Upper lobe of right lung (tissue), 1 donor: ENCODE results near the gene ARHGEF37. TPM values are rescaled to one million over a fixed set of nuclear protein-coding genes. Genes with fewer than 3 reads are reported as not detected.
A peak's percentile ranks its signal among the peaks of the same experiment; 100 is the strongest.

Experiments
- ATAC-seq: fragments of 200-7000 bp; cut with Tn5 transposase; one replicate; pipeline ENCODE4 v1.9.1; 2020; ENCODE audit warnings: mild to moderate bottlenecking, moderate library complexity
- DNase-seq: peaks from one replicate; pipeline ENCODE4 v3.0.0-alpha.2; 2020
- H3K27ac ChIP-seq: fragments of 200-600 bp; one replicate; pipeline ENCODE4 v1.8.0; 2022
- H3K27me3 ChIP-seq: fragments of 200-600 bp; one replicate; pipeline ENCODE4 v1.8.0; 2022; ENCODE audit warnings: mild to moderate bottlenecking
- H3K36me3 ChIP-seq: fragments of 200-600 bp; one replicate; pipeline ENCODE4 v1.8.0; 2022
- H3K4me1 ChIP-seq: fragments of 200-600 bp; one replicate; pipeline ENCODE4 v1.8.0; 2022
- H3K4me3 ChIP-seq: fragments of 200-600 bp; one replicate; pipeline ENCODE4 v1.8.0; 2022; ENCODE audit warnings: mild to moderate bottlenecking
- H3K9me3 ChIP-seq: fragments of 200-600 bp; one replicate; pipeline ENCODE4 v1.8.0; 2022
- intact Hi-C: fragments of 100-400 bp; cut with DNase I; formaldehyde crosslinking; loops from one replicate; pipeline ENCODE4 v1.11.0; 2022
- total RNA-seq: library from RNA; stranded (reverse); fragmentation: NEBNext Ultra II Directional; extraction: Animal tissue kit (Norgen Biotek cat#: 25700); gene quantifications from one replicate; pipeline ENCODE4 v1.2.1, GENCODE V29; 2021
- TF ChIP-seq, protein P1 (sequence below): fragments of 200-600 bp; IDR thresholded peaks from one replicate; pipeline ENCODE4 v1.8.0; 2022; ENCODE audit warnings: antibody characterized with exemption
- donor health status: DM: no; HTN: yes; CAD: no; lungs with severe emphysema.

ARHGEF37 gene
- total RNA-seq, 1 donor from 2014 or later, result 13.3 TPM

DNA sequence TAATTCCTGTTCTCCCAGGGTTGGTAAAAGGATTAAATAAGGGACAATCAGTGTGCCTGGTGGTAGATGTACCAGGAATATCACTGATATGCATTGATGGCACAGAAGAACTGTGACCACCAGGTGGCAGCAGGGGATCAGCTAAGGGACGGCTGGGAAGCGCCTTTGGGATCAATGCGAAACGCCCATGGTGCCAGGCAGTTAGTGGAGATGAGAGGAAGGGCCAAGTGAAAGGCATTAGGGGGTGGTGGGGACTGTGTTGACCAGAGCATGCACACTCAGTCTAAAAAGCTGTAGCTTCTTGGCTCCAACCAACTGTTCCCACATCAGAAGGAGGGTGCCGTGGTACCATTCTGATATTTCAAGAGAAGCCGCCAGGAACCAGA, 55.6 kb downstream of the ARHGEF37 start:
- DNase-seq (no peak), ATAC-seq (peak; percentile 83)
- no peak overlapping the region for H3K27ac ChIP-seq
- H3K4me3 ChIP-seq, result no peak overlapping the region
- TF ChIP-seq, protein P1, sequence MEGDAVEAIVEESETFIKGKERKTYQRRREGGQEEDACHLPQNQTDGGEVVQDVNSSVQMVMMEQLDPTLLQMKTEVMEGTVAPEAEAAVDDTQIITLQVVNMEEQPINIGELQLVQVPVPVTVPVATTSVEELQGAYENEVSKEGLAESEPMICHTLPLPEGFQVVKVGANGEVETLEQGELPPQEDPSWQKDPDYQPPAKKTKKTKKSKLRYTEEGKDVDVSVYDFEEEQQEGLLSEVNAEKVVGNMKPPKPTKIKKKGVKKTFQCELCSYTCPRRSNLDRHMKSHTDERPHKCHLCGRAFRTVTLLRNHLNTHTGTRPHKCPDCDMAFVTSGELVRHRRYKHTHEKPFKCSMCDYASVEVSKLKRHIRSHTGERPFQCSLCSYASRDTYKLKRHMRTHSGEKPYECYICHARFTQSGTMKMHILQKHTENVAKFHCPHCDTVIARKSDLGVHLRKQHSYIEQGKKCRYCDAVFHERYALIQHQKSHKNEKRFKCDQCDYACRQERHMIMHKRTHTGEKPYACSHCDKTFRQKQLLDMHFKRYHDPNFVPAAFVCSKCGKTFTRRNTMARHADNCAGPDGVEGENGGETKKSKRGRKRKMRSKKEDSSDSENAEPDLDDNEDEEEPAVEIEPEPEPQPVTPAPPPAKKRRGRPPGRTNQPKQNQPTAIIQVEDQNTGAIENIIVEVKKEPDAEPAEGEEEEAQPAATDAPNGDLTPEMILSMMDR, result peak; percentile 80
- no peaks in the 10 kb centered on the region for H3K36me3 ChIP-seq
- no peaks in the 10 kb centered on the region for H3K27me3 ChIP-seq
- intact Hi-C loops, result loop anchor here (10.0 kb wide), 1 partner anchor 328 kb away; the partner anchor contains the start of gene SLC26A2
- H3K4me1 ChIP-seq, result peaks cover 7% of the 10 kb centered on the region
- H3K9me3 ChIP-seq, result no peaks in the 10 kb centered on the region

DNA sequence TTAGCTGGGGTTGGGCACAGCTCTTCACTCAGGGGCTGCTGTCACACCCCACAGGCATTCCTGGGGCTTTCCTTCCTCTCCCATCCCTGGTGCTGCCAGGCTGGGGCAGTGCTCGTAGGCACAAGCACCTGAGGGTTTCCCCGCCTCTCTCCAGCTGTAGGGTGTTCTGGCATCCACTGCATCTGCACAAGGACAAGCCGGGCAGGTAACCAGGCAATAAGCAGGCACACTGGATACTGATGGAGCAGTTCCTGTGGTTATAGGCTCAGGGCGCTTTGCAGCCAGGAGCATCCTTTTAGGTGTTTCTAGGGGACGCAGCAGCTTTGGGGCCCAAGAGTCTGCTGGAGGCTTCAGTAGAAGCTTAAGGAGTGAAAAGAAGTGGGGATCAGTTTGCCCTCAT, 56.8 kb downstream of the ARHGEF37 start:
- Histone ChIP-seq H3K9me3 (no peaks in the 10 kb centered on the region), H3K4me3 (no peak overlapping the region), H3K4me1 (no peaks in the 10 kb centered on the region), H3K36me3 (no peaks in the 10 kb centered on the region), H3K27me3 (no peaks in the 10 kb centered on the region), H3K27ac (no peak overlapping the region)
- intact Hi-C loops, result loop anchor here (2.0 to 10.0 kb wide), 2 partner anchors 191 to 327 kb away; partner anchors contain the start of gene SLC26A2
- no peak for ATAC-seq
- TF ChIP-seq, protein P1, result no peak
- no peak for DNase-seq

DNA sequence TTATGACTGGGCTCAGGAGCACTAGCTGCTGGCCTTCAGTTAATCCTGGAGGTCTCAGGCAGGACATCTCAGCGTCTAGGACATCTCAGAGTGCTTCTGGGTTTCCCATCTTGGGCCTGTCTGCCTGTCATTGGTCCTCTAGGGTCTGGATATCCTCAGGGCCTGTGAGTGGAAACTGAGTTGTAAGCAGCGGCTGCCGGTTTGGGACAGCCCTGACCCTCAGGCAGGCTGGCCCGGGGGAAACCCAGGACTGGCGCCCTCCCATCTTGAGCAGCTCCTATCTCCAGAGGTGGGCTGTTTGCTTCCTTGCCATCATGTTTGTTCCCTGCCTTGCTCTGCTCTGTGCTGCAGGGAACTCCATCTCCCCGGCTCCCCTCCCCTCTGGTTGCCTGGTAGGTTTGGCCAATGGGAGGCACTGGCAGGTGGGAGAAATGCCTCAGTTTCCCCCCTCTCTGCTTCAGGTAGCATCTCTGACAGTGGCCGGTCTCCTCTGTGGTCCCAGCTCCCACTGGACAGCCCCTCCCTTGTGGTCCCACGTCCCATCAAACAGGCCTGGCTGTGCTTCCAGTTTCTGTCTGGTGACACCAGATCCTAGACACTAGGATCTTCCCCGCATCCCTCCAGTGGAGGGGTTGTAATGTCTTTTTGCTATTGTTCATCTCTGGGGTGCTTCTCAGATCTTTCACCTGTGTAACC, 57.4 kb downstream of the ARHGEF37 start:
- DNase-seq (no peak), ATAC-seq (no peak)
- Histone ChIP-seq H3K4me1 (no peaks in the 10 kb centered on the region), H3K9me3 (no peaks in the 10 kb centered on the region), H3K27me3 (no peaks in the 10 kb centered on the region), H3K36me3 (no peaks in the 10 kb centered on the region), H3K4me3 (no peak overlapping the region), H3K27ac (no peak overlapping the region)
- TF ChIP-seq, protein P1, result no peak
- intact Hi-C loops, result loop anchor here (2.0 to 10.0 kb wide), 2 partner anchors 190 to 326 kb away; partner anchors contain the start of gene SLC26A2

DNA sequence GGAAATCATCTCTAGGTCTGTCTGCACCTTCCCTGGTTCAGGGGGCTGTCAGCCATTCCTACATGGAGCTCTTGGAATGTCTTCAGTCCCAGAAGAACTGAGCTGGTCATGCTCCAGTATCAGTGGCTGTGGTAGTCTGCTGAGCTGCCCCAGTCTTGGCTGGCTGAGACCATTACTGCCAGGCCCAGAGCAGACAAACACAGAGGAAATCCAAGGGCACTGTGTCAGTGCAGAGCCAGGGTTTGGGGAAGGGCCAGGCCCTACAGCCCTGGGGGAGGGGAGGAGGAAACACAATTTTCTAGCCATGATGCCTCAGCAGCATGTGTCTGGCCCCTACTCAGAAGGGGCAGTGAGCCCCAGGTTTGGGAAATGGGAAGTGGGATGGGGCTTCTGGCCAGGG, 58.4 kb downstream of the ARHGEF37 start:
- Histone ChIP-seq H3K27me3 (no peaks in the 10 kb centered on the region), H3K9me3 (no peaks in the 10 kb centered on the region), H3K36me3 (no peaks in the 10 kb centered on the region), H3K4me3 (no peak overlapping the region), H3K27ac (peak overlapping the region; percentile 74), H3K4me1 (no peaks in the 10 kb centered on the region)
- intact Hi-C loops, result loop anchor here (2.0 to 10.0 kb wide), 2 partner anchors 189 to 325 kb away; partner anchors contain the start of gene SLC26A2
- ATAC-seq (no peak), DNase-seq (no peak)
- TF ChIP-seq, protein P1, result no peak

DNA sequence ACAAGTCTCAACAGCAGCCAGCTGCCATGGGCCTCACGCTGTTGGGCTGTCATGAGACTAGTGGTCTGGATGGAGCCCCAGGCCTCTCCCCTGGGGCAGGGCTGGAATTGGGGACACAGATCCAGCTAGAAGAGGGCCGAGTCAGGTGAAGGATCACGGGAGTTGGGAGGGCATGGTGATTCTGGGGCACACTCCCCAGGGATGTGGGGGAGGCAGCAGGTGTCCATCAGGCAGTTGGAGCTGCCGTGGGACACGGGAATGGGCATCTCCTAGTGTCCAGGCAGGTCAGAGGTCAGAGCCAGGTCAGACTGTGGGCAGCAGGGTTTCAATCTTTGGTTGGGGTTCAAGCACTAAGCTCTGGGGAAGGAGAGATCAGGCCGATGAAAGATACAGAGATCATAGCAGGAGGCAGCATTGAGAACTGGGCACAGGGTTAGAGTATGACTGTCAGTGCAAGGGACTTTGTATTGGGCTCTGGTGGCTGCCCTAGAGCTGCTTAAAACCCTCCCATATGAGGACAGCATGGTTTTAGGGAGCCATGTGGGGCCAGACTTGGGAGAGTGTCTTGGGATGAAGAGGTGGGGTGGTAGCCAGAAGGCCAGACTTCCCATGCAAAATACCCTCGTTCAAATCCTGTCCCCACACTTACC, 59.2 kb downstream of the ARHGEF37 start:
- no peaks in the 10 kb centered on the region for H3K36me3 ChIP-seq
- intact Hi-C loops, result no loop called here
- no peaks in the 10 kb centered on the region for H3K27me3 ChIP-seq
- H3K4me1 ChIP-seq, result no peaks in the 10 kb centered on the region
- TF ChIP-seq, protein P1, result no peak
- ATAC-seq (no peak), DNase-seq (no peak)
- H3K9me3 ChIP-seq, result no peaks in the 10 kb centered on the region
- peak overlapping the region; percentile 74 for H3K27ac ChIP-seq
- H3K4me3 ChIP-seq, result peak overlapping the region; percentile 12
